HCT116 (cell line): ENCODE results near the gene ERBIN. TPM values are rescaled to one million over a fixed set of nuclear protein-coding genes. Genes with fewer than 3 reads are reported as not detected.

Experiments used
- ATAC-seq: fragments of 200-7000 bp; cut with Tn5 transposase; 2 replicates; pipeline ENCODE4 v1.9.1; 2020; ENCODE audit warnings: mild to moderate bottlenecking, moderate library complexity
- Bru-seq: library from RNA; stranded (reverse); fragments of 400-500 nt; gene quantifications from one replicate; lab custom pipeline; 2021; lab: Mats Ljungman, UMichigan
- BruChase-seq, 2 experiments: library from RNA; stranded (reverse); fragments of 400-500 nt; gene quantifications; one replicate each; lab custom pipeline; 2021; lab: Mats Ljungman, UMichigan
- BruUV-seq: library from RNA; stranded (reverse); fragments of 400-500 nt; replicated peaks from 2 replicates; lab custom pipeline; 2021; lab: Mats Ljungman, UMichigan
- CTCF ChIA-PET: fragments of 300-600 bp; sonication (Branson Sonifier 250); formaldehyde crosslinking; loops from one replicate; lab custom pipeline; 2021; ENCODE audit warnings: antibody characterized with exemption; lab: Charles Lee
- POLR2A ChIA-PET: fragments of 300-600, 350-600 bp; sonication (Branson Sonifier 250); formaldehyde crosslinking; loops from one replicate; lab custom pipeline; 2021; ENCODE audit warnings: antibody characterized with exemption; lab: Charles Lee
- RAD21 ChIA-PET, 2 experiments: fragments of 300-600 bp; sonication (Branson Sonifier 250); formaldehyde crosslinking; loops; one replicate each; lab custom pipeline; 2023; ENCODE audit warnings: low total read pairs in 2 of 2; ENCODE audit not compliant: uncharacterized antibody in 2 of 2, unreplicated experiment in 2 of 2, low non-redundant PET in 1 of 2; lab: Charles Lee
- DNase-seq: peaks from one replicate; pipeline ENCODE4 v3.0.0-alpha.2; 2010; ENCODE audit warnings: low read depth, low spot score
- H2AFZ ChIP-seq: fragments of 200-600 bp; shearing (Covaris generic), sonication (generic); 2 replicates; pipeline ENCODE4 v1.6.1; 2017; ENCODE audit warnings: low read depth, mixed run types, mixed read lengths, antibody characterized with exemption, low read length; ENCODE audit not compliant: poor library complexity, severe bottlenecking
- H3K27ac ChIP-seq: 2 replicates; pipeline ENCODE4 v1.5.1; 2012; ENCODE audit warnings: low read depth, low read length
- H3K27me3 ChIP-seq: fragments of 200-600 bp; sonication (generic); 2 replicates; pipeline ENCODE4 v1.6.1; 2016; ENCODE audit warnings: mixed run types, low read length, mixed read lengths; ENCODE audit not compliant: insufficient read depth
- H3K36me3 ChIP-seq, 2 experiments: fragments of 200-500 bp in 1 of 2; fragments of 200-600 bp in 1 of 2; sonication (Bioruptor generic) in 1 of 2; sonication (generic) in 1 of 2; 2 replicates each; pipeline versions ENCODE4 v1.5.1 to v1.6.1; 2014 to 2016; ENCODE audit warnings: low read length in 2 of 2, inconsistent platforms in 1 of 2, mixed read lengths in 1 of 2, mixed run types in 1 of 2; ENCODE audit not compliant: insufficient read depth in 2 of 2, control insufficient read depth in 1 of 2
- H3K4me1 ChIP-seq, 2 experiments: fragments of 200-600 bp in 1 of 2; sonication (generic) in 1 of 2; 2 replicates each; pipeline versions ENCODE4 v1.5.1 to v1.6.1; 2012 to 2017; ENCODE audit warnings: low read length in 2 of 2, inconsistent platforms in 1 of 2, mild to moderate bottlenecking in 1 of 2, mixed read lengths in 1 of 2, mixed run types in 1 of 2, moderate library complexity in 1 of 2; ENCODE audit not compliant: insufficient read depth in 2 of 2, control insufficient read depth in 1 of 2
- H3K4me2 ChIP-seq: fragments of 200-600 bp; sonication (generic); 2 replicates; pipeline ENCODE4 v1.6.1; 2017; ENCODE audit warnings: mixed run types, low read length, mixed read lengths
- H3K4me3 ChIP-seq, 2 experiments: fragments of 200-600 bp in 1 of 2; sonication (generic) in 1 of 2; replicated peaks in 1 of 2; 2 replicates each; pipeline ENCODE4 v1.5.1; 2011 to 2016; ENCODE audit warnings: low read length in 2 of 2, control low read depth in 1 of 2, low read depth in 1 of 2, mild to moderate bottlenecking in 1 of 2, mixed read lengths in 1 of 2, mixed run types in 1 of 2
- H3K79me2 ChIP-seq: fragments of 200-600 bp; sonication (generic); 2 replicates; pipeline ENCODE4 v1.6.1; 2017; ENCODE audit warnings: mild to moderate bottlenecking, mixed run types, low read length, moderate library complexity, mixed read lengths; ENCODE audit not compliant: insufficient read depth
- H3K9ac ChIP-seq: fragments of 200-600 bp; sonication (generic); 2 replicates; pipeline ENCODE4 v1.6.1; 2016; ENCODE audit warnings: low read length, mixed read lengths
- H3K9me2 ChIP-seq: fragments of 200-600 bp; sonication (generic), shearing (Covaris generic); 2 replicates; pipeline ENCODE4 v1.6.1; 2017; ENCODE audit warnings: mixed run types, mild to moderate bottlenecking, moderate library complexity; ENCODE audit not compliant: insufficient read depth
- H3K9me3 ChIP-seq, 2 experiments: fragments of 200-500 bp in 1 of 2; fragments of 200-600 bp in 1 of 2; sonication (Bioruptor generic) in 1 of 2; sonication (generic) in 1 of 2; 2 replicates each; pipeline ENCODE4 v1.6.1; 2014 to 2017; ENCODE audit warnings: low read length in 2 of 2, mixed read lengths in 2 of 2, inconsistent platforms in 1 of 2, low read depth in 1 of 2, mild to moderate bottlenecking in 1 of 2, mixed run types in 1 of 2, moderate library complexity in 1 of 2; ENCODE audit not compliant: control insufficient read depth in 1 of 2, insufficient read depth in 1 of 2
- H4K20me1 ChIP-seq: fragments of 200-600 bp; sonication (generic), shearing (Covaris generic); 2 replicates; pipeline ENCODE4 v1.6.1; 2017; ENCODE audit warnings: mixed run types, mild to moderate bottlenecking, moderate library complexity; ENCODE audit not compliant: insufficient read depth
- CEBPB ChIP-seq: IDR thresholded peaks from 2 replicates; pipeline ENCODE4 v1.6.1; 2012; ENCODE audit warnings: low read depth
- ELF1 ChIP-seq: IDR thresholded peaks from 2 replicates; pipeline ENCODE4 v1.6.1; 2012; ENCODE audit warnings: low read depth, borderline replicate concordance
- POLR2AphosphoS5 ChIP-seq: IDR thresholded peaks from 2 replicates; pipeline ENCODE4 v1.6.1; 2011; ENCODE audit warnings: mild to moderate bottlenecking, low read depth, low read length, moderate library complexity
- RAD21 ChIP-seq: IDR thresholded peaks from 2 replicates; pipeline ENCODE4 v1.6.1; 2012; ENCODE audit warnings: low read depth, mild to moderate bottlenecking
- SIN3A ChIP-seq: IDR thresholded peaks from 2 replicates; pipeline ENCODE4 v1.6.1; 2012; ENCODE audit warnings: low read depth
- ZFX ChIP-seq: fragments of 450-650 bp; IDR thresholded peaks from 2 replicates; pipeline ENCODE4 v1.6.1; 2017
- intact Hi-C: fragments of 100-400 bp; cut with micrococcal nuclease; formaldehyde crosslinking; loops from 2 replicates; pipeline ENCODE4 v1.10.0; 2022
- long read RNA-seq: library from polyadenylated mRNA; unstranded; transcript quantifications from one replicate; pipeline ENCODE4 v2.0.0, GENCODE V29; 2021; ENCODE audit not compliant: unreplicated experiment
- polyA plus RNA-seq: library from polyadenylated mRNA; unstranded; fragments of >200 nt; gene quantifications from 2 replicates; pipeline ENCODE4 v1.2.1, GENCODE V29; 2012; ENCODE audit warnings: missing spikeins
- total RNA-seq: library from RNA; stranded (reverse); gene quantifications from one replicate; pipeline ENCODE4 v1.2.1, GENCODE V29; 2021; ENCODE audit not compliant: unreplicated experiment
- TF ChIP-seq, protein P1 (sequence below): IDR thresholded peaks from 2 replicates; pipeline ENCODE4 v1.6.1; 2012

The ERBIN gene, protein sequence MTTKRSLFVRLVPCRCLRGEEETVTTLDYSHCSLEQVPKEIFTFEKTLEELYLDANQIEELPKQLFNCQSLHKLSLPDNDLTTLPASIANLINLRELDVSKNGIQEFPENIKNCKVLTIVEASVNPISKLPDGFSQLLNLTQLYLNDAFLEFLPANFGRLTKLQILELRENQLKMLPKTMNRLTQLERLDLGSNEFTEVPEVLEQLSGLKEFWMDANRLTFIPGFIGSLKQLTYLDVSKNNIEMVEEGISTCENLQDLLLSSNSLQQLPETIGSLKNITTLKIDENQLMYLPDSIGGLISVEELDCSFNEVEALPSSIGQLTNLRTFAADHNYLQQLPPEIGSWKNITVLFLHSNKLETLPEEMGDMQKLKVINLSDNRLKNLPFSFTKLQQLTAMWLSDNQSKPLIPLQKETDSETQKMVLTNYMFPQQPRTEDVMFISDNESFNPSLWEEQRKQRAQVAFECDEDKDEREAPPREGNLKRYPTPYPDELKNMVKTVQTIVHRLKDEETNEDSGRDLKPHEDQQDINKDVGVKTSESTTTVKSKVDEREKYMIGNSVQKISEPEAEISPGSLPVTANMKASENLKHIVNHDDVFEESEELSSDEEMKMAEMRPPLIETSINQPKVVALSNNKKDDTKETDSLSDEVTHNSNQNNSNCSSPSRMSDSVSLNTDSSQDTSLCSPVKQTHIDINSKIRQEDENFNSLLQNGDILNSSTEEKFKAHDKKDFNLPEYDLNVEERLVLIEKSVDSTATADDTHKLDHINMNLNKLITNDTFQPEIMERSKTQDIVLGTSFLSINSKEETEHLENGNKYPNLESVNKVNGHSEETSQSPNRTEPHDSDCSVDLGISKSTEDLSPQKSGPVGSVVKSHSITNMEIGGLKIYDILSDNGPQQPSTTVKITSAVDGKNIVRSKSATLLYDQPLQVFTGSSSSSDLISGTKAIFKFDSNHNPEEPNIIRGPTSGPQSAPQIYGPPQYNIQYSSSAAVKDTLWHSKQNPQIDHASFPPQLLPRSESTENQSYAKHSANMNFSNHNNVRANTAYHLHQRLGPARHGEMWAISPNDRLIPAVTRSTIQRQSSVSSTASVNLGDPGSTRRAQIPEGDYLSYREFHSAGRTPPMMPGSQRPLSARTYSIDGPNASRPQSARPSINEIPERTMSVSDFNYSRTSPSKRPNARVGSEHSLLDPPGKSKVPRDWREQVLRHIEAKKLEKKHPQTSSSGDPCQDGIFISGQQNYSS (N-terminal part only)
- total RNA-seq (57.4 TPM), Bru-seq, nascent RNA (percentile 92 among the genes with signal in this experiment), BruChase-seq, experiment 1, labeled RNA remaining after a 6-hour chase (percentile 90 among the genes with signal in this experiment), BruChase-seq, experiment 2, labeled RNA remaining after a 2-hour chase (percentile 87 among the genes with signal in this experiment)
- polyA plus RNA-seq, result 10.5 and 11.8 TPM in 2 replicates
- long read RNA-seq, full-length matches to known transcripts, result 12 of 61 reads
- long read RNA-seq, partial matches to known transcripts, result 40 of 61 reads
- long read RNA-seq, other reads (novel, unspliced or antisense), result 9 of 61 reads

- Histone ChIP-seq H3K36me3 (no peaks in the 10 kb centered on the region), H3K27me3 (no peaks in the 10 kb centered on the region), H3K4me3 (peak within 1 kb of the TSS; percentile 81 to 90), H4K20me1 (peaks cover 6% of the 10 kb centered on the region; the same call in 1 of the 2 replicates), H3K79me2 (peaks cover 51% of the 10 kb centered on the region), H3K27ac (peak within 1 kb of the TSS; percentile 92), H3K4me2 (peak within 1 kb of the TSS; percentile 83), H2AFZ (no peak within 1 kb of the TSS), H3K4me1 (peaks cover 15 to 55% of the 10 kb centered on the region in 2 experiments), H3K9me3 (no peaks in the 10 kb centered on the region), H3K9me2 (no peaks in the 10 kb centered on the region), H3K9ac (peak within 1 kb of the TSS; percentile 87)
- ChIA-PET POLR2A (no interaction called here), CTCF (interaction anchor here (1.4 to 1.7 kb wide), 2 partner anchors 10 to 114 kb away, joined by 3 read pairs; no protein-coding TSS in a partner anchor), RAD21 (no interaction called here)
- no TSS peak for BruUV-seq
- DNase-seq (no peak), ATAC-seq (peak; percentile 46)
- intact Hi-C loops, result loop anchor here (2.0 to 5.0 kb wide), 3 partner anchors 184 to 218 kb away; partner anchors contain the start of genes NLN, SGTB and SREK1
- TF ChIP-seq RAD21, result no peak
- TF ChIP-seq, protein P1, sequence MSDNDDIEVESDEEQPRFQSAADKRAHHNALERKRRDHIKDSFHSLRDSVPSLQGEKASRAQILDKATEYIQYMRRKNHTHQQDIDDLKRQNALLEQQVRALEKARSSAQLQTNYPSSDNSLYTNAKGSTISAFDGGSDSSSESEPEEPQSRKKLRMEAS, result no peak
- no peak for TF ChIP-seq CEBPB
- peak; percentile 45; the same call in 1 of the 2 replicates for TF ChIP-seq ELF1
- TF ChIP-seq ZFX, result 0 out of 2 replicates have a peak, but pooled peaks have one; percentile 43
- 0 out of 2 replicates have a peak, but pooled peaks have one; percentile 19 for TF ChIP-seq SIN3A
- TF ChIP-seq POLR2AphosphoS5, result peak; percentile 37; the same call in 1 of the 2 replicates
These were observed at the start of gene ERBIN for GRCh38 chr5:65926276-65926783. Gene ERBIN, plus strand, starts transcription at chr5:65926575. Its CDS starts 66,144 bp downstream, at chr5:65992719.
